Thyroid gland (tissue), 4 donors: ENCODE data around the gene SLC25A29.
"Not testable (repeated sequence)": the region's sequence is repeated elsewhere in the genome, so short reads cannot be mapped to it uniquely, and the experiment has no call there.

Source experiments
- POLR2A ChIP-seq, 2 donors: fragments of 450-650 bp; IDR thresholded peaks; one replicate each; pipeline ENCODE4 v1.6.1; 2017; ENCODE audit warnings: antibody characterized with exemption in 2 of 2, mild to moderate bottlenecking in 2 of 2, moderate library complexity in 1 of 2
- TF ChIP-seq, protein P1 (sequence below), 6 experiments: fragments of 200-600 bp in 3 of 6; fragments of 450-650 bp in 3 of 6; sonication (generic) in 3 of 6; IDR thresholded peaks; one replicate each; pipeline ENCODE4 v1.5.1; 2016 to 2019; ENCODE audit warnings: antibody characterized with exemption in 6 of 6, mild to moderate bottlenecking in 2 of 6, inconsistent platforms in 1 of 6, moderate library complexity in 1 of 6

DNA sequence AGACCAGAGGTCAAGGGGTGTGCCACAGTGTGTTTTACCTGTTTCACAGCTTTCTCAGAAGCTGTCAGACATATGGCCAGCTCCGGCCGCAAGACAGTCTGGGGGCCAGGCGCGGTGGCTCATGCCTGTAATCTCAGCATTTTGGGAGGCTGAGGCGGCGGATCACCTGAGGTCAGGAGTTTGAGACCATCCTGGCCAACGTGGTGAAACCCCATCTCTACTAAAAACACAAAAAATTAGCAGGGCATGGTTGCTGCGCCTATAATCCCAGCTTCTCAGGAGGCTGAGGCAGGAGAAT lies 18.3 kb downstream of the SLC25A29 start:
- not testable (repeated sequence) for TF ChIP-seq POLR2A (IDR thresholded peaks at IDR 0.05)
- TF ChIP-seq, protein P1, sequence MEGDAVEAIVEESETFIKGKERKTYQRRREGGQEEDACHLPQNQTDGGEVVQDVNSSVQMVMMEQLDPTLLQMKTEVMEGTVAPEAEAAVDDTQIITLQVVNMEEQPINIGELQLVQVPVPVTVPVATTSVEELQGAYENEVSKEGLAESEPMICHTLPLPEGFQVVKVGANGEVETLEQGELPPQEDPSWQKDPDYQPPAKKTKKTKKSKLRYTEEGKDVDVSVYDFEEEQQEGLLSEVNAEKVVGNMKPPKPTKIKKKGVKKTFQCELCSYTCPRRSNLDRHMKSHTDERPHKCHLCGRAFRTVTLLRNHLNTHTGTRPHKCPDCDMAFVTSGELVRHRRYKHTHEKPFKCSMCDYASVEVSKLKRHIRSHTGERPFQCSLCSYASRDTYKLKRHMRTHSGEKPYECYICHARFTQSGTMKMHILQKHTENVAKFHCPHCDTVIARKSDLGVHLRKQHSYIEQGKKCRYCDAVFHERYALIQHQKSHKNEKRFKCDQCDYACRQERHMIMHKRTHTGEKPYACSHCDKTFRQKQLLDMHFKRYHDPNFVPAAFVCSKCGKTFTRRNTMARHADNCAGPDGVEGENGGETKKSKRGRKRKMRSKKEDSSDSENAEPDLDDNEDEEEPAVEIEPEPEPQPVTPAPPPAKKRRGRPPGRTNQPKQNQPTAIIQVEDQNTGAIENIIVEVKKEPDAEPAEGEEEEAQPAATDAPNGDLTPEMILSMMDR (IDR thresholded peaks at IDR 0.05): not testable (repeated sequence)
